GM12873 (cell line): ENCODE results near the gene DPH1.

Experiments used
- CTCF ChIP-seq: IDR thresholded peaks from 2 replicates; pipeline ENCODE4 v1.5.1; 2012; ENCODE audit warnings: low read depth, mild to moderate bottlenecking, moderate library complexity, low read length, control low read depth; ENCODE audit not compliant: insufficient read depth; ENCODE audit errors: missing control alignments

The DPH1 gene

DNA sequence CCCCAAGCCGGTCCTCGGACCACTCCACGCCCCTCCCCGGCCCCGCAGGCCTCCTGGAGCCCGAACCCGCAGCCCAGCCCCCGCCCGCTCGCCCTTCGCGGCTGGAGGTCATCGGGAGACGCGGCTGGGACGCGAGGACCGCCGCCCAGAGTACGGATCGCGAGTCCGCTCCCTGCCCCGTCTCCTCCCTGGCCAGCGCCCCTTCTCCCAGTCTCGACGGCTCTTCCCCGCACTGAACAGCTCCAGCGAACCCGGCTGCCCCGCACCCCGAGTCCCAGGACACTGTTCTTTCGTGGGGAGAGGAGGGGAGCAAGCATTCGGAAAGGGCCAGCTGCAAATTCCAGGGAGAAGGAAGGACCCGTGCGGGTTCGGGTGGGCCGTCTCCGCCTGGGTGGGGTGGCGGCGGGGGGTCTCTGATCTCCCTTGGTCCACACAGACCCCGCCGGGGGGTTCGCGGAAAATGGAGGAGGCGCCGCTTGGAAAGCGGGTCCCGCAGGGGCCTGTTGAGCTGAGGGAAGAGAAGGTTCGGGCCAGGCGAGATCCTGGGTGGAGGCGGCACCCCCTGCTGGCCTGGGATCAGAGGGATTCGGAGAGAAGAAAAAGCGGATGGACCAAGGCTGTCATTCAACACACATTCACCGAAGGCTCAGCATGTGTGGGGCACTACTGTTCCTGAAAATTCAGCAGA, 4.2 kb upstream of the DPH1 start:
- TF ChIP-seq CTCF, result peak; percentile 50

DNA sequence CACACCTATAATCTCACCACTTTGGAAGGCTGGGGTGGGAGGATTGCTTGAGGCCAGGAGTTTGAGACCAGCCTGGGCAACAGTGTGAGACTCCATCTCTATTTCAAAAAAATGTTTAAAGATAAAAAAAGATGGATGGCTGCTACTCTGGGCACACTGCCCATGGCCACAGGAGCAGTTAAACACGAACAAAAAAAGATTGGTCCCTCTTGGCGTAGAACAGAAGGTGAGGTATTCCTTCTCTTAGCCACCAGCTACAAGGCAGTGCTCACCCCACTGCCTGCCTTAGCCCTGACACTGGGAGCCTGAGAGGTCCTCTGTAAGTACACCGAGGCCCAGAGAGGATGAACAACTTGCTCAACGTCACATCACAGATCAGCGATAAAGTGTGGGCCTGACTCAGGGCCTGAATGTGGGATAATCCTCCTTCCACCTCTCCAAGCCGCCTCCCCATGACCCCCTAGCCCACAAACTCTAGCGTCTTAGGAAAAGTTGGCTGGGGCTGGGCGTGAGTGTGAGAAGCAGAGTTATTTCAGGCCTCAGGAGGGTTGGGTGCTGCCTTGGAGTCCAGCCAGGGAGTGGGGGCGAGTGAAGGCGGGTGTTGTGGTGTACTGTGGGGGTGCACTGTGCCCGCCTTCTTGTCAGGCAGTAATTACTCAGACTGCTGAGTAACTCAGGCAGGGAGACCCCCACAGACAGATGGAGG, 2.3 kb upstream of the DPH1 start:
- TF ChIP-seq CTCF, result no peak

DNA sequence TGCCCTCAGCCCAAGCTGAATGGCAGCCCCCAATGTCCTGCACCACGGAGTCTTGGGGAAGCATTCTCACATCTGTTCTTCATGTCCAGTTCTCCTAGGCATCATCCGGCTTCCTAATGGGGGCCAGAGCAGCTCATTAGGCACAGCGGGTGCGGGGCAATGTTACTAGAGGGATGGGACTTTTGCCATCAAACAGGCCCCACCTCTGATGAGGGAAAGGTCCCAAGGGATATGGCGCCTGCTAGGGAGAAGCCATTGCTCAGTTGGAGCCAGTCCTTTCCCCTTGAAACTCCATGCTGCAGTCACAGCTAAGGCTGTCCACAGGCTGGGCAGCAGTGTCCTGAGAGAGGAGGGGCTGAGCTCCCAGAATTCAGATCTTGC, 1.7 kb upstream of the DPH1 start:
- no peak for TF ChIP-seq CTCF

DNA sequence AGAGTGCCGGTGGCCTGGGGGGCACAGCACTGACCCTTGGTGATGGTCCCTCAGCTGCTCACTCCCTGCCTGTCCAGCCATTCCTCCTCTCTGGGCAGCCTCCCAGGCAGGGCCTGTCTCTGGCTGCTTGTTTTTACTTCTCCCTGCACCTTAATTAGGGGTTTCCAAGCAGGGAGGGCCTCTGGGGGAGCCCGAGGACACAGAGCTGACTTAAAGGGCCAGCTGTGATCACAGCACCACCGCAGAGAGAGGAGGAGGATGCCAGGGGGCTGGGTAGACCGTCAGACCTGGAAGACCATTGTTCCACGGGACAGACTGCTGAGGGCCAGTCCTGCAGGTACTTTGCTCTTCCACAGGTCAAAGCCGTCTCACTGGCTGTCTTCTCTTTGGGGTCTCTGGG, 1.2 kb upstream of the DPH1 start:
- TF ChIP-seq CTCF, result peak; percentile 10

- TF ChIP-seq CTCF, result peak; percentile 75
Measured at GRCh38 chr17:2030779-2031163, 818 bp downstream of the DPH1 start.

- TF ChIP-seq CTCF, result no peak
Measured at GRCh38 chr17:2033153-2033552, 3.2 kb downstream of the DPH1 start.

- no peak for TF ChIP-seq CTCF
Measured at GRCh38 chr17:2034157-2034556, 4.2 kb downstream of the DPH1 start.
